ENCODE data around the gene ESYT1.

DNA sequence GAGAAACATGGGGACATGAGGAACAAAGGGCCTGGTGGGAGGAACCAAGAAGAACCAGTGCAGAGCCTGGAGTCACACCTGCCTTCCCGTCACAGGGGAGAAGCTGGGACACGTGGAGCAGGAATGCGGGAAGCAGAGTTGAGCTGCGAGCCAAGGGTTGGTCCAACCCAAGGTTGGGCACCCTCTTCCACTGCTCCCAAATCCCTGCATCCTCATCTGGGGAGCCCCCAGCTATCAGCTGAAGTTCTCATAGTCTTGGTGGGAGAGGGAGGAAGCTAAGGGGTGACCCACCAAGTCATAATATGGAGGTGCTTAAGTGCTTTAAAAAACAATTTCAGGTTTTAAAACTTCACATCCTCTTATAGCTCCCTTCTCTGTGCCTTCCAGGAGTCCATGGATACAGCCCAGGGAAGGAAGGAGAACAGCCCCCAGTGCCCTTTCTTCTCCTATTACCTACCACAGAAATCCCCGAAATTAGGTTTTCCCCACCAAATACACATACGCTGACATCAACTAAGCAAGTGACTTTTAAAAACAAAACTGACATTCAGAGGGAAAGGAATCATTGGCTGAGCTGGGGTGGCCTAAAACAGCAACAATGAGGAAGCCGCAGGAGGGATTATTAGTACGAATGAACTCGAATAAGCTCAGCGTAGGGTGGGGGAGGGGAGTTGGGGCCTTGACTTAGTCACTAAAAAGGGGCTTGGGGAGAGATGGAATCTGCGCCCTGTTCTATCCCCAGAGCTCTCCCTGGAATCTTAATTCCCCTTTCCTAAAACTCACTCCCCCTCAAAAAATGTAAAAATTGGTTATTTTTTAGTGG is 34.6 kb downstream of the ESYT1 start:
- TF ChIP-seq, protein P1, sequence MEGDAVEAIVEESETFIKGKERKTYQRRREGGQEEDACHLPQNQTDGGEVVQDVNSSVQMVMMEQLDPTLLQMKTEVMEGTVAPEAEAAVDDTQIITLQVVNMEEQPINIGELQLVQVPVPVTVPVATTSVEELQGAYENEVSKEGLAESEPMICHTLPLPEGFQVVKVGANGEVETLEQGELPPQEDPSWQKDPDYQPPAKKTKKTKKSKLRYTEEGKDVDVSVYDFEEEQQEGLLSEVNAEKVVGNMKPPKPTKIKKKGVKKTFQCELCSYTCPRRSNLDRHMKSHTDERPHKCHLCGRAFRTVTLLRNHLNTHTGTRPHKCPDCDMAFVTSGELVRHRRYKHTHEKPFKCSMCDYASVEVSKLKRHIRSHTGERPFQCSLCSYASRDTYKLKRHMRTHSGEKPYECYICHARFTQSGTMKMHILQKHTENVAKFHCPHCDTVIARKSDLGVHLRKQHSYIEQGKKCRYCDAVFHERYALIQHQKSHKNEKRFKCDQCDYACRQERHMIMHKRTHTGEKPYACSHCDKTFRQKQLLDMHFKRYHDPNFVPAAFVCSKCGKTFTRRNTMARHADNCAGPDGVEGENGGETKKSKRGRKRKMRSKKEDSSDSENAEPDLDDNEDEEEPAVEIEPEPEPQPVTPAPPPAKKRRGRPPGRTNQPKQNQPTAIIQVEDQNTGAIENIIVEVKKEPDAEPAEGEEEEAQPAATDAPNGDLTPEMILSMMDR (conservative IDR thresholded peaks at IDR 0.05; ENCODE audit: low read length), result no peak
- TF ChIP-seq EZH2phosphoT487 (IDR thresholded peaks at IDR 0.05; ENCODE audit: borderline replicate concordance, low read depth, low read length), result no peak
